ENCODE results near the gene BAIAP3. TPM values are rescaled to one million over a fixed set of nuclear protein-coding genes. Genes with fewer than 3 reads are reported as not detected.

BAIAP3 gene
- total and polyA plus RNA-seq, 2 of the 4 experiments (the other 2 are of a cell fraction): 0.36 to 0.65 TPM

GRCh38 chr16:1363501-1364041 lies 30.1 kb downstream of the BAIAP3 start:
- in situ Hi-C loops (cut with MboI; ENCODE audit: low sequenced_read_pairs) (no loop called here), intact Hi-C loops (cut with micrococcal nuclease) (no loop called here), dilution Hi-C loops (cut with HindIII; ENCODE audit: low sequenced_read_pairs, unreplicated experiment) (no loop called here)
- 61% methylated on average over 9 of the region's 18 CpGs; no CpG with 5 or more reads in 1 of the 2 experiments for WGBS, 2 experiments (ENCODE audit: extremely low coverage in 2 of 2, insufficient read length in 1 of 2)
- H3K4ac ChIP-seq (ENCODE audit: low read depth, low read length): no peak overlapping the region
- no peak overlapping the region for H2BK15ac ChIP-seq (ENCODE audit: low read depth, low read length)
- H2BK5ac ChIP-seq (ENCODE audit: low read depth, low read length, poor library complexity, severe bottlenecking): no peak overlapping the region
- H3K79me1 ChIP-seq (ENCODE audit: low read depth in 1 of 2, low read length in 2 of 2): peaks cover 3 to 45% of the 10 kb centered on the region in 2 experiments
- no peak overlapping the region for H4K5ac ChIP-seq (ENCODE audit: low read depth, low read length)
- ChIA-PET POLR2A (ENCODE audit: unreplicated experiment) (no interaction called here), CTCF (interaction anchor here (1.3 kb wide), 1 partner anchor 20 kb away, joined by 3 read pairs; no protein-coding TSS in a partner anchor)
- no TSS peak for BruUV-seq (replicated peaks)
- peaks cover 7% of the 10 kb centered on the region; the same call in 1 of the 2 replicates for H4K20me1 ChIP-seq (ENCODE audit: insufficient read depth, low read length)
- H3K56ac ChIP-seq (ENCODE audit: extremely low read depth, insufficient read depth, low read length): no peak overlapping the region
- no peak overlapping the region for H3K4me2 ChIP-seq (ENCODE audit: low read depth, low read length)
- H2AK9ac ChIP-seq (replicated peaks; ENCODE audit: low read depth, low read length, poor library complexity): peak overlapping the region; percentile 40
- TF ChIP-seq POLR2A (IDR thresholded peaks at IDR 0.05; ENCODE audit: low read depth, low read length) (no peak), USF2 (IDR thresholded peaks at IDR 0.05; ENCODE audit: low read depth, low read length) (no peak), CEBPB (IDR thresholded peaks at IDR 0.05; ENCODE audit: low read depth, low read length) (no peak), NFE2L2 (IDR thresholded peaks at IDR 0.05; ENCODE audit: low read depth, low read length) (no peak), RCOR1 (IDR thresholded peaks at IDR 0.05; ENCODE audit: insufficient replicate concordance, low read length) (no peak), MAFK (IDR thresholded peaks at IDR 0.05; ENCODE audit: low read depth, low read length) (no peak), CHD1 (IDR thresholded peaks at IDR 0.05; ENCODE audit: low read depth, low read length) (no peak), CTCF (conservative IDR thresholded peaks at IDR 0.05; ENCODE audit: low read depth, low read length) (peak; percentile 55), FOS (IDR thresholded peaks at IDR 0.05; ENCODE audit: low read depth, low read length) (no peak), RFX5 (IDR thresholded peaks at IDR 0.05; ENCODE audit: low read depth, low read length) (no peak), SMC3 (IDR thresholded peaks at IDR 0.05; ENCODE audit: low read depth, low read length) (peak; percentile 51), BHLHE40 (IDR thresholded peaks at IDR 0.05; ENCODE audit: low read depth, low read length) (no peak), MAZ (IDR thresholded peaks at IDR 0.05; ENCODE audit: borderline replicate concordance, low read depth, low read length) (no peak), MXI1 (IDR thresholded peaks at IDR 0.05; ENCODE audit: borderline replicate concordance, low read depth, low read length) (no peak), RAD21 (IDR thresholded peaks at IDR 0.05; ENCODE audit: low read length) (peak; percentile 54), ELK1 (IDR thresholded peaks at IDR 0.05; ENCODE audit: borderline replicate concordance, low read depth, low read length) (no peak)
- H3K27ac ChIP-seq (ENCODE audit: insufficient read depth, low read length): no peak overlapping the region
- H3K9me1 ChIP-seq (ENCODE audit: insufficient read depth, low read length): no peaks in the 10 kb centered on the region
- no peak overlapping the region for H2BK120ac ChIP-seq (ENCODE audit: low read depth, low read length)
- peak overlapping the region in 1 of 2 experiments; percentile 34; a peak in 1 of 4 replicates for H4K8ac ChIP-seq (ENCODE audit: low read depth in 2 of 2, low read length in 2 of 2)
- H3K27me3 ChIP-seq (ENCODE audit: control insufficient read depth, insufficient read depth, low read length): no peaks in the 10 kb centered on the region
- DNase-seq (peak; percentile 12), ATAC-seq (ENCODE audit: low read depth) (peak; percentile 80)
- no peaks in the 10 kb centered on the region for H3K9me3 ChIP-seq (ENCODE audit: control insufficient read depth, insufficient read depth, low read length)
- peak overlapping the region; percentile 54 for H2AFZ ChIP-seq (replicated peaks; ENCODE audit: low read length, poor library complexity)
- no peak overlapping the region for H3K18ac ChIP-seq (ENCODE audit: low read depth, low read length)
- no peak overlapping the region for H3K14ac ChIP-seq (replicated peaks; ENCODE audit: low read depth, low read length)
- H4K91ac ChIP-seq (ENCODE audit: insufficient read depth, low read depth, low read length): no peak overlapping the region
- H2AK5ac ChIP-seq (ENCODE audit: low read depth, low read length): no peak overlapping the region
- H3K23ac ChIP-seq (ENCODE audit: low read depth, low read length): no peak overlapping the region
- no peak overlapping the region for H2BK20ac ChIP-seq (ENCODE audit: low read depth, low read length)
- H3K4me3 ChIP-seq (ENCODE audit: insufficient read depth, low read depth, low read length): no peak overlapping the region
- no peaks in the 10 kb centered on the region for H3K4me1 ChIP-seq (ENCODE audit: control insufficient read depth, insufficient read depth, low read length)
- H3K9ac ChIP-seq (ENCODE audit: low read depth, low read length): no peak overlapping the region
- peaks cover 55% of the 10 kb centered on the region for H3K36me3 ChIP-seq (ENCODE audit: control insufficient read depth, insufficient read depth, low read length)

Data from IMR-90 (cell line).